NCI-H2081 treated with DMSO at 0.1 percent for 48 hours (cell line): Measurements from ENCODE around the gene NLGN1.
"Not testable (repeated sequence)": the region's sequence is repeated elsewhere in the genome, so short reads cannot be mapped to it uniquely, and the experiment has no call there.

Source experiments
- DNase-seq: peaks from one replicate; lab custom pipeline; 2025; lab: John Stamatoyannopoulos, UW

Gene NLGN1

GRCh38 chr3:173397161-173398110 is at the start of gene NLGN1:
Gene NLGN1 (plus strand): TSS chr3:173397744.
- DNase-seq, result peak; percentile 51

DNA sequence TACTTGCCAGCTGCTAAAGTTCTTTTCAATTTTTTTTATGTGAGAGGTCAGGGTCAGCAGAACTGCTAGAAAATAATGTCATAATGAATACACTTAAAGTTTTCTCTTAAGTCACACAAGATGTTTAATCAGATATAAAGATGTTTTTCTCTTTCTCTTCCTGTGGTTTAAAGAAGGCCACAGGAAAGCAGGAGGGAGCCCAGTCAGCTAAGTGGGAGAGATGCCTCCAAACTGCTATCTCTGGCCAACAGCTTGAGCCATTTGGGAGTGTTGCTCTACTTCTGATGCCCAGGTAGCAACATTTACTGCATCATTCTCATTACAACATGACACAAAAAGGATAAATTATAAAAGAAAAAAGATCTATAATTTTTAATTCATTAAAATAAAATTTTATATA is 45.7 kb upstream of the NLGN1 start:
- DNase-seq, result no peak

DNA sequence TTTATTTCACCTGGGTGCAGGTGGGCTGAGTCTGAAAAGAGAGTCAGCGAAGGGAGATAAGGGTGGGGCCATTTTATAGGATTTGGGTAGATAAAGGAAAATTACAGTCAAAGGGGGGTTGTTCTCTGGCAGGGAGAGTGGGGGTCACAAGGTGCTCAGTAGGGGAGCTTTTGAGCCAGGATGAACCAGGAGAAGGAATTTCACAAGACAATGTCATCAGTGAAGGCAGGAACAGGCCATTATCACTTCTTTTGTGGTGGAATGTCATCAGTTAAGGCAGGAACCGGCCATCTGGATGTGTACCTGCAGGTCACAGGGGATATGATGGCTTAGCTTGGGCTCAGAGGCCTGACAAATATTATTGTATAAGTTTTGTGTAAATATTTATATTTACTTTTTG is 44.4 kb upstream of the NLGN1 start:
- not testable (repeated sequence) for DNase-seq

- DNase-seq, result no peak
These were observed 43.4 kb upstream of the NLGN1 start for GRCh38 chr3:173354124-173354523.

- DNase-seq, result no peak
These were observed 25.6 kb upstream of the NLGN1 start for GRCh38 chr3:173371848-173372487.

DNA sequence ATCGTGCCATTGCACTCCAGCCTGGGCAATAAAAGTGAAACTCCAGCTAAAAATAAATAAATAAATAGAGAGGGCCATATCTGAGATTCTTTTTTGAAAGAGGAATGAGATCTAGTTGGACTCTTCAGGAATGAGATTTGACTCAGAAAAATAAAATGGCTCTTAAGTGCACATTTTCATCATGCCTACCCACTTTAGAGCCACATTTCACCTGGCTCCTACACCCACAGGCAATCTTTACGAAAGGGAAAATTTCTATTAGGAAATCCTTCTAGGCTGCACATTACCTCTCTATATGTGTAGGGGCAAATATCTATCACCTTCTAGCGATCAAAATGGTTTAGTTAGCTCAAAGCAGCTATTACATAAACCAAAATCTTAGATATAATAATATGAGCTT is 16.9 kb upstream of the NLGN1 start:
- no peak for DNase-seq

DNA sequence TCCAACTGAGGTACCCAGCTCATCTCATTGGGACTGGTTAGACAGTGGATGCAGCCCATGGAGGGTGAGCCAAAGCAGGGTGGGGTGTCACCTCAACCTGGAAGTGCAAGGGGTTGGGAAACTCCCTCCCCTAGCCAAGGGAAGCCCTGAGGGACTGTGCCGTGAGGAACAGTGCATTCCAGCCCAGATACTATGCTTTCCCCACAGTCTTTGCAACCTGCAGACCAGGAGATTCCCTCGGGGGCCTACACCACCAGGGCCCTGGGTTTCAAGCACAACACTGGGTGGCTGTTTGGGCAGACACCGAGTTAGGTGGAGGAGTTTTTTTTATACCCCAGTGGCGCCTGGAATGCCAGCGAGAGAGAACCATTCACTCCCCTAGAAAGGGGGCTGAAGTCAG is 15.6 kb upstream of the NLGN1 start:
- not testable (repeated sequence) for DNase-seq

DNA sequence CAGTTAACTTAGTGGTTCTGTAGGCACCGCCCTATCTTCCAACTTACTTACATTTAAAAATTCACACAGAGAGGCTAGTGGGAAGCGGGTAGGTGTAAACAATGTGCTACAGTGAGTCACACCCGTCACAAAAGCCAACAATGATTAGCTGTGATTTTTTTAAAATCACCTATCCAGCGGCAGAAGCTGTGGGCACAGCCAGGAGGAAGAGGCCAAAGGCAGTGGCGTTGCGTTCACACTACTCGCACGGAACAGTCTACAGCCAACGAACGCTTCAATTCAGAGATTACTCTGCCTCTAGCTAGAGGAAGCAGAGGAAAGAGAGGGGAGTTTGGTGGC is 2.5 kb upstream of the NLGN1 start:
- DNase-seq, result peak; percentile 86

- peak; percentile 95 for DNase-seq
These were observed 1.9 kb upstream of the NLGN1 start for GRCh38 chr3:173395412-173396181.

GRCh38 chr3:173396191-173397041 is 1.1 kb upstream of the NLGN1 start:
- peak; percentile 39 for DNase-seq

DNA sequence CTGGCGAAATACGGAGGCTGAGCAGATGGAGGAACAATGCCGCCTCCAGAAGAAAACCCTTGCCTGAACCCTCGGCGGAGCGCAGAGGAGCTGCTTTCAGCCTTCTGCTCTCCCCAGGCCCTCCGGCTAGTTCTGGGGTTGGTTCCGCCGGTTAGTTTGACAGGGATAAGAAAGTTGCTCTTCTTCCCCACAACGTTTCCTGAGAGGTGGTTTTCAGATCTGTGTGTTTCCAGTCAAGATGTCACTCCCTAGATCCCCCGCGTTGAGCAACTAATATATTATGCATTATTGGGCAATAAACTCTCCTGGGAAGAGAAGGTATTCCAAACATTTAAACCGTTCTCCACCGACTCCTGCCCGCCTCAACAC is 551 bp downstream of the NLGN1 start:
- DNase-seq, result peak; percentile 33

GRCh38 chr3:173399044-173399443 is 1.5 kb downstream of the NLGN1 start:
- peak; percentile 3 for DNase-seq

GRCh38 chr3:173401369-173401768 is 3.8 kb downstream of the NLGN1 start:
- DNase-seq, result no peak

GRCh38 chr3:173402656-173403055 is 5.1 kb downstream of the NLGN1 start:
- DNase-seq, result no peak

- DNase-seq, result no peak
These were observed 5.8 kb downstream of the NLGN1 start for GRCh38 chr3:173403376-173403775.

DNA sequence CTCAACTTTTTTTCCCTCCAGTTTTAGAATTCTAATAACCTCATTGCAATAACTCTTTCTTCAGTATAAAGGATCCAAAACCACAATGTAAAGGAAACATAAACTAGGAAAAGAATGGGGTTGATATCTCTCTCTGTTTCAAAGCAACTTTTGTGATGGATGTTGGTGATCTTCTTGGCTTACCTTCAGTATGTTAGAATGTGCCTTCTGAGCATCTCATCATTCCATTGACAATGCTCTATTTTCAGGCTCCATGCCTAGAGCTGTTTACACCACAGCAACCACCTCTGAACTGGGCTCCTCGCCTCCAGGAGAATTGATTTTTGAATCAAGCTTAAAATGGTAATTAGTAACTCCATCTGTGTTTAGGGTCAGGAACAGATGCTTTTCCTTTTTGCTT is 6.6 kb downstream of the NLGN1 start:
- DNase-seq, result no peak

- DNase-seq, result no peak
These were observed 12.9 kb downstream of the NLGN1 start for GRCh38 chr3:173410436-173410835.

DNA sequence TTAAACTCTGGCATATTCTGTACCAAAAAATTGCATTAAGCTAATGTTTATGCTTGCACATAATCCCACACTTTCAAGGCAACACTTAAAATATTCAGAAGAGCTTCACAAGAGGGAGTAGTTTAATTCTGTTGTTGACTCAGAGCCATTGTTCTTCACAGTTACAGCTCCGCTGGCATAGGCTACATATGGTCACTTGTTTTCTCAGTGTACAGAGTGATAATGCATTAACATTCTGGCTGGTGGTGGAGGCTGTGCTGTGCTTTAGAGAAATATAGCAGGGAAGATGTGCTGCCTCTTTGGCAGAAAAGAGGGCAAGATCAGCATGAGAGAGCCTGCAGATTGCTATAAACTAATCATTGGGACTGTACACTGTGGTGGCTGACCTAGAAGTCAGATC is 13.3 kb downstream of the NLGN1 start:
- peak; percentile 17 for DNase-seq

DNA sequence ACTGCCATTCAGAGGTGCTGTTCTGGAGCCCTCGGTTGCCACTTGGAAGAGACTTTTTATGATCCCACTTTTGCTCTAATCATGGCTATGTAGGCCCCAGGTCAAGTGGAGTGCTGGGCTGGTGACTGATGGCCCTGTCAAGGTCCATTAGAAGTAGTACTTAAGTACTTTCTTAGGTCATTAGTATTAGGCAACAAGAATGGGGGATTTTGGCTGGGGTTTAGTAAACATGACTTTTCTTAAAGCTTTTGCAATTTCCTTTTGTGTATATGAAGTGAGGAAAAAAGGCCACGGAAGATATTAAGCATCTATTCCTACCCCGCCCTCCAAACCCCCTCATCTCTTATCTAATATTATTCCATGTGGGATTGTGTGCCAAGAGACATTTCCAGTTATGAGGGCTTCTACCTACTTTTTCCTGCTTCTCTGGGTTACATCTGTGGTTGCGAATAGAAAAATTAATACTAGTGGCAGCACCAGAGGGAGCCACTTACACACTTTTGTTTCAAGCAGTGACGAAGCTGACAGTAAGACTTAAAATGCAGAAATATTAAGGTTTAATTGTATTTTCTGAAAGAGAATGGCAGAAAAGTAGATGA is 13.9 kb downstream of the NLGN1 start:
- peak; percentile 23 for DNase-seq

DNA sequence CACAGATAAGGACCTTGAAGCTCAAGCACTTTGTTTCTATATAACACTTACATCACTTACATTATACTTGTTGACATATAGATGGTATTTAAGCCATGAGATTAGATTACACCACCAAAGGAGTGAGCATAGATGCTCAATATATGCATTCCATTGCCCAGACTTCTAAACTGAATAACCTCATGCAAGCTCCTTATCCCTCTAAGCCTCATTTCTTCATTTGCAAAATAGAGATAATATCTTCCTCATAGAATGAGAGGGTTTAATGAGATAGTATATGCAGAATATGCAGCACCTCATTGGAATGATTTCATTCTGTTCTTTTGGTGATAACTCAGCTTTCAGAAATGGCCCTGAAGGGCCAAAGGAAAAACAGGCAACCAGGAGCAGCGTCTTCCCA is 18.5 kb downstream of the NLGN1 start:
- no peak for DNase-seq

DNA sequence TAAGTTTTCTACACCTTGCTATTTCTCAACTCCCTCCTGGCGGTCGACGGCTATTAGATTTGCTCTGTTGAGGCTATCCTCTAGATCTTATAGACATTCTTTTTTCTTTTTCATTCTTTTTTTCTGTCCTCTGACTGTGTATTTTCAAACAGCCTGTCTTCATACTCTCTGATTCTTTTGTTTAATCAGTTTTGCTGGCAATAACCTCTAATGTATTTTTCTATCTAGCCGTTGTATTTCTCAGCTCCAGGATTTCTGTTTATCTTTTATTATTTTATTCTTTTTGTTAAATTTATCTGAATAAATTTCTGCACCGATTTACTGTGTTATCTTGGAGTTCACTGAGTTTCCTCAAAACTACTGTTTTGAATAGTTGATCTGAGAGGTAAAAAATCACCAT is 31.5 kb downstream of the NLGN1 start:
- DNase-seq, result no peak
